SK-N-DZ (cell line): Measurements from ENCODE around the gene S100G.

Experiments
- small RNA-seq, 2 experiments: library from RNA; depleted of rRNA; stranded (forward); fragments of <200 nt; gene quantifications; one replicate each; pipeline ENCODE3, GENCODE V24; 2014

Gene S100G

Small RNA genes within 50 kb of the gene (small RNA-seq; reads per million reads assigned to genes)
- 0 reads per million in 2 experiments for gene MIR548AM
